ENCODE measurements around the gene EIF2S2.

The EIF2S2 gene

GRCh38 chr20:34088305-34089174 lies 23.5 kb downstream of the EIF2S2 start:
- DNase-seq, result no peak

- no peak for DNase-seq
Observed at GRCh38 chr20:34085544-34086040, 26.5 kb downstream of the EIF2S2 start.

- no peak for DNase-seq
Observed at GRCh38 chr20:34084227-34084923, 27.7 kb downstream of the EIF2S2 start.

- no peak for DNase-seq
Observed at GRCh38 chr20:34083781-34084180, 28.3 kb downstream of the EIF2S2 start.

GRCh38 chr20:34083137-34083536 lies 28.9 kb downstream of the EIF2S2 start:
- DNase-seq, result peak in 1 of 2 donors; percentile 2

- no peak for DNase-seq
Observed at GRCh38 chr20:34082232-34082887, 29.7 kb downstream of the EIF2S2 start.

GRCh38 chr20:34079818-34080217 lies 32.2 kb downstream of the EIF2S2 start:
- no peak for DNase-seq

- no peak for DNase-seq
Observed at GRCh38 chr20:34078540-34078939, 33.5 kb downstream of the EIF2S2 start.

- DNase-seq, result no peak
Observed at GRCh38 chr20:34076952-34077351, 35.1 kb downstream of the EIF2S2 start.

GRCh38 chr20:34075647-34076046 lies 36.4 kb downstream of the EIF2S2 start:
- no peak for DNase-seq

GRCh38 chr20:34074101-34074760 lies 37.8 kb downstream of the EIF2S2 start:
- DNase-seq, result no peak

- DNase-seq, result no peak
Observed at GRCh38 chr20:34072778-34073177, 39.3 kb downstream of the EIF2S2 start.

GRCh38 chr20:34072076-34072475 lies 40.0 kb downstream of the EIF2S2 start:
- DNase-seq, result no peak

- DNase-seq, result peak; percentile 20 to 62
Observed at GRCh38 chr20:34070859-34071258, 41.2 kb downstream of the EIF2S2 start.

GRCh38 chr20:34070079-34070439 lies 42.0 kb downstream of the EIF2S2 start:
- DNase-seq, result no peak

- DNase-seq, result peak; percentile 75 to 76
Observed at GRCh38 chr20:34069341-34070078, 42.5 kb downstream of the EIF2S2 start.

- no peak for DNase-seq
Observed at GRCh38 chr20:34068001-34068400, 44.0 kb downstream of the EIF2S2 start.

GRCh38 chr20:34066476-34067090 lies 45.5 kb downstream of the EIF2S2 start:
- DNase-seq, result no peak

- no peak for DNase-seq
Observed at GRCh38 chr20:34065260-34065659, 46.8 kb downstream of the EIF2S2 start.

- no peak for DNase-seq
Observed at GRCh38 chr20:34064286-34064685, 47.8 kb downstream of the EIF2S2 start.

All from inflammatory macrophage (primary cell).